ENCODE measurements around the gene RCL1. TPM values are rescaled to one million over a fixed set of nuclear protein-coding genes. Genes with fewer than 3 reads are reported as not detected.

Gene RCL1
- total RNA-seq, 3 donors from 2014 or later: 12.0 to 13.3 (median 12.4) TPM

- TF ChIP-seq, protein P1, sequence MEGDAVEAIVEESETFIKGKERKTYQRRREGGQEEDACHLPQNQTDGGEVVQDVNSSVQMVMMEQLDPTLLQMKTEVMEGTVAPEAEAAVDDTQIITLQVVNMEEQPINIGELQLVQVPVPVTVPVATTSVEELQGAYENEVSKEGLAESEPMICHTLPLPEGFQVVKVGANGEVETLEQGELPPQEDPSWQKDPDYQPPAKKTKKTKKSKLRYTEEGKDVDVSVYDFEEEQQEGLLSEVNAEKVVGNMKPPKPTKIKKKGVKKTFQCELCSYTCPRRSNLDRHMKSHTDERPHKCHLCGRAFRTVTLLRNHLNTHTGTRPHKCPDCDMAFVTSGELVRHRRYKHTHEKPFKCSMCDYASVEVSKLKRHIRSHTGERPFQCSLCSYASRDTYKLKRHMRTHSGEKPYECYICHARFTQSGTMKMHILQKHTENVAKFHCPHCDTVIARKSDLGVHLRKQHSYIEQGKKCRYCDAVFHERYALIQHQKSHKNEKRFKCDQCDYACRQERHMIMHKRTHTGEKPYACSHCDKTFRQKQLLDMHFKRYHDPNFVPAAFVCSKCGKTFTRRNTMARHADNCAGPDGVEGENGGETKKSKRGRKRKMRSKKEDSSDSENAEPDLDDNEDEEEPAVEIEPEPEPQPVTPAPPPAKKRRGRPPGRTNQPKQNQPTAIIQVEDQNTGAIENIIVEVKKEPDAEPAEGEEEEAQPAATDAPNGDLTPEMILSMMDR (IDR thresholded peaks at IDR 0.05): no peak
- intact Hi-C loops (cut with DNase I, micrococcal nuclease): no loop called here
- DNase-seq (no peak), ATAC-seq (no peak)
- Histone ChIP-seq H3K9me3 (no peaks in the 10 kb centered on the region), H3K4me3 (no peak overlapping the region), H3K36me3 (ENCODE audit: low read depth) (no peaks in the 10 kb centered on the region), H3K4me1 (ENCODE audit: low read depth) (peaks cover 2% of the 10 kb centered on the region)
Observed at GRCh38 chr9:4886698-4887097, 94.0 kb downstream of the RCL1 start.

GRCh38 chr9:4887556-4887955, 94.8 kb downstream of the RCL1 start:
- no peak overlapping the region for H3K4me3 ChIP-seq
- peaks cover 2% of the 10 kb centered on the region for H3K4me1 ChIP-seq (ENCODE audit: low read depth)
- TF ChIP-seq, protein P1 (IDR thresholded peaks at IDR 0.05): no peak
- no peak for DNase-seq
- H3K9me3 ChIP-seq: no peaks in the 10 kb centered on the region
- intact Hi-C loops (cut with DNase I, micrococcal nuclease): no loop called here
- H3K36me3 ChIP-seq (ENCODE audit: low read depth): no peaks in the 10 kb centered on the region
- no peak for ATAC-seq

- no peaks in the 10 kb centered on the region for H3K36me3 ChIP-seq (ENCODE audit: low read depth)
- no peaks in the 10 kb centered on the region for H3K9me3 ChIP-seq
- ATAC-seq (no peak), DNase-seq (no peak)
- peaks cover 2% of the 10 kb centered on the region for H3K4me1 ChIP-seq (ENCODE audit: low read depth)
- H3K4me3 ChIP-seq: no peak overlapping the region
- intact Hi-C loops (cut with DNase I, micrococcal nuclease): no loop called here
- TF ChIP-seq, protein P1 (IDR thresholded peaks at IDR 0.05): no peak
Observed at GRCh38 chr9:4890242-4890641, 97.5 kb downstream of the RCL1 start.

- ATAC-seq (peak; percentile 83), DNase-seq (no peak)
- Histone ChIP-seq H3K36me3 (ENCODE audit: low read depth) (no peaks in the 10 kb centered on the region), H3K9me3 (no peaks in the 10 kb centered on the region), H3K4me1 (ENCODE audit: low read depth) (peaks cover 2% of the 10 kb centered on the region), H3K4me3 (no peak overlapping the region)
- TF ChIP-seq, protein P1 (IDR thresholded peaks at IDR 0.05): no peak
- intact Hi-C loops (cut with DNase I, micrococcal nuclease): no loop called here
Observed at GRCh38 chr9:4890929-4891328, 98.2 kb downstream of the RCL1 start.

DNA sequence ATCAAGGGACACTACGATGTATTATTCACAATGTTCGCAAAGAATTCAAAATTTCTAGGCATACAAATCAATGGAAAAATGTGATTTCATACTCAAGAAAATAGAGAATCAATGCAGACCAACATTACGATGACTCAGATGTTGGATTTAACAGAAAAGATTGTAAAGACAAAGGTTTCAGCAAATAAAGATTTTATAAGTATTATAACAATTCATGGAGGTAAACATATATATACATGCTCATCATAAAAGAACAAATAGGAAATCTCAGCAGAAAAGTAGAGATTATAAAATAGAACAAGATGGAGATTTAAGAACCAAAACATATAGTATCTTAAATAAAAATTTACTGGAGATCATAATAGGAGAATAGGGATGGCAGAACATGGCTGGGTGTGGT, 98.9 kb downstream of the RCL1 start:
- DNase-seq: no peak
- TF ChIP-seq, protein P1 (IDR thresholded peaks at IDR 0.05): no peak
- peak; percentile 63 for ATAC-seq
- intact Hi-C loops (cut with DNase I, micrococcal nuclease): no loop called here
- Histone ChIP-seq H3K4me1 (ENCODE audit: low read depth) (peaks cover under 1% of the 10 kb centered on the region), H3K4me3 (no peak overlapping the region), H3K9me3 (no peaks in the 10 kb centered on the region), H3K36me3 (ENCODE audit: low read depth) (no peaks in the 10 kb centered on the region)

Measured in mucosa of descending colon (tissue), 3 donors.